Measurements from ENCODE around the gene CORO6. TPM values are rescaled to one million over a fixed set of nuclear protein-coding genes. Genes with fewer than 3 reads are reported as not detected.

CORO6 gene
- total and polyA plus RNA-seq, 2 of the 13 experiments (the other 11 are each of a cell fraction or from before 2014, with no cell fraction given): 0.42 to 0.82 TPM

DNA sequence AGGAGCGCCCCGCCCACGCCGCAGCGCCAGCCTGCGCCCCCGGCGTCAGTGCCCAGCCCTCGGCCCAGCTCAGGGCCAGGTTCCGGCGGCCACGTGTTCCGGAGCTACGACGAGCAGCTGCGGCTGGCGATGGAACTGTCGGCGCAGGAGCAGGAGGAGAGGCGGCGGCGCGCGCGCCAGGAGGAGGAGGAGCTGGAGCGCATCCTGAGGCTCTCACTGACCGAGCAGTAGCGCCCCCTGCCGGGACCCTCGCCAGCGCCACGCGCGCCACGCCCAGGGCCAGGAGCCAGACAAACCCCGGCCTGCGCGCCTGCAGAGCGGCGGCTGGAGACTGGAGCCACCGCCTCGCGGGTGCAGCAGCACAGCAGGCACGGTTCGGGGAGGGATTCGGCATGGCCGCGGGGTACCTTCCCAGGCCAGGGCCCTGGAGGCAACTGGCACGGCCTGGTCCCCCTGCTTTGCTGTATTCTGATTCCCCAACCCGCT, 9.3 kb downstream of the CORO6 start (continued):
- TF ChIP-seq ZSCAN30 (CRISPR knock-in tag; IDR thresholded peaks at IDR 0.05) (no peak), TEAD2 (CRISPR knock-in tag; IDR thresholded peaks at IDR 0.05) (0 out of 2 replicates have a peak, but pooled peaks have one; percentile 43), HNRNPH1 (optimal IDR thresholded peaks at IDR 0.05; ENCODE audit: low read depth, low read length) (no peak), YEATS4 (CRISPR knock-in tag; IDR thresholded peaks at IDR 0.05; ENCODE audit: borderline replicate concordance) (peak; percentile 66; the same call in 1 of the 2 replicates), RFX1 (IDR thresholded peaks at IDR 0.05) (no peak), RAD21 (CRISPR knock-in tag; IDR thresholded peaks at IDR 0.05) (peak; percentile 80), ARNTL (CRISPR knock-in tag; IDR thresholded peaks at IDR 0.05) (peak; percentile 60; the same call in 1 of the 2 replicates), MATR3 (CRISPR knock-in tag; IDR thresholded peaks at IDR 0.05) (no peak), ETV5 (CRISPR knock-in tag; IDR thresholded peaks at IDR 0.05; ENCODE audit: borderline replicate concordance) (peak; percentile 55), SALL2 (CRISPR knock-in tag; IDR thresholded peaks at IDR 0.05) (no peak; the same call in 1 of the 2 replicates), ZNF562 (CRISPR knock-in tag; IDR thresholded peaks at IDR 0.05; ENCODE audit: borderline replicate concordance) (no peak), EED (CRISPR knock-in tag; IDR thresholded peaks at IDR 0.05) (peak; percentile 71), HCFC1 (IDR thresholded peaks at IDR 0.05; ENCODE audit: low read depth, low read length) (no peak), ZEB1 (IDR thresholded peaks at IDR 0.05; ENCODE audit: insufficient replicate concordance, low read depth) (no peak), ZNF33A (CRISPR knock-in tag; IDR thresholded peaks at IDR 0.05; ENCODE audit: borderline replicate concordance) (no peak)
- TF ChIP-seq, protein P1, sequence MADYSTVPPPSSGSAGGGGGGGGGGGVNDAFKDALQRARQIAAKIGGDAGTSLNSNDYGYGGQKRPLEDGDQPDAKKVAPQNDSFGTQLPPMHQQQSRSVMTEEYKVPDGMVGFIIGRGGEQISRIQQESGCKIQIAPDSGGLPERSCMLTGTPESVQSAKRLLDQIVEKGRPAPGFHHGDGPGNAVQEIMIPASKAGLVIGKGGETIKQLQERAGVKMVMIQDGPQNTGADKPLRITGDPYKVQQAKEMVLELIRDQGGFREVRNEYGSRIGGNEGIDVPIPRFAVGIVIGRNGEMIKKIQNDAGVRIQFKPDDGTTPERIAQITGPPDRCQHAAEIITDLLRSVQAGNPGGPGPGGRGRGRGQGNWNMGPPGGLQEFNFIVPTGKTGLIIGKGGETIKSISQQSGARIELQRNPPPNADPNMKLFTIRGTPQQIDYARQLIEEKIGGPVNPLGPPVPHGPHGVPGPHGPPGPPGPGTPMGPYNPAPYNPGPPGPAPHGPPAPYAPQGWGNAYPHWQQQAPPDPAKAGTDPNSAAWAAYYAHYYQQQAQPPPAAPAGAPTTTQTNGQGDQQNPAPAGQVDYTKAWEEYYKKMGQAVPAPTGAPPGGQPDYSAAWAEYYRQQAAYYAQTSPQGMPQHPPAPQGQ (CRISPR knock-in tag; IDR thresholded peaks at IDR 0.05; ENCODE audit: borderline replicate concordance): no peak
- TF ChIP-seq, protein P2, sequence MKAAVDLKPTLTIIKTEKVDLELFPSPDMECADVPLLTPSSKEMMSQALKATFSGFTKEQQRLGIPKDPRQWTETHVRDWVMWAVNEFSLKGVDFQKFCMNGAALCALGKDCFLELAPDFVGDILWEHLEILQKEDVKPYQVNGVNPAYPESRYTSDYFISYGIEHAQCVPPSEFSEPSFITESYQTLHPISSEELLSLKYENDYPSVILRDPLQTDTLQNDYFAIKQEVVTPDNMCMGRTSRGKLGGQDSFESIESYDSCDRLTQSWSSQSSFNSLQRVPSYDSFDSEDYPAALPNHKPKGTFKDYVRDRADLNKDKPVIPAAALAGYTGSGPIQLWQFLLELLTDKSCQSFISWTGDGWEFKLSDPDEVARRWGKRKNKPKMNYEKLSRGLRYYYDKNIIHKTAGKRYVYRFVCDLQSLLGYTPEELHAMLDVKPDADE (CRISPR knock-in tag; IDR thresholded peaks at IDR 0.05): no peak
- TF ChIP-seq, protein P3, sequence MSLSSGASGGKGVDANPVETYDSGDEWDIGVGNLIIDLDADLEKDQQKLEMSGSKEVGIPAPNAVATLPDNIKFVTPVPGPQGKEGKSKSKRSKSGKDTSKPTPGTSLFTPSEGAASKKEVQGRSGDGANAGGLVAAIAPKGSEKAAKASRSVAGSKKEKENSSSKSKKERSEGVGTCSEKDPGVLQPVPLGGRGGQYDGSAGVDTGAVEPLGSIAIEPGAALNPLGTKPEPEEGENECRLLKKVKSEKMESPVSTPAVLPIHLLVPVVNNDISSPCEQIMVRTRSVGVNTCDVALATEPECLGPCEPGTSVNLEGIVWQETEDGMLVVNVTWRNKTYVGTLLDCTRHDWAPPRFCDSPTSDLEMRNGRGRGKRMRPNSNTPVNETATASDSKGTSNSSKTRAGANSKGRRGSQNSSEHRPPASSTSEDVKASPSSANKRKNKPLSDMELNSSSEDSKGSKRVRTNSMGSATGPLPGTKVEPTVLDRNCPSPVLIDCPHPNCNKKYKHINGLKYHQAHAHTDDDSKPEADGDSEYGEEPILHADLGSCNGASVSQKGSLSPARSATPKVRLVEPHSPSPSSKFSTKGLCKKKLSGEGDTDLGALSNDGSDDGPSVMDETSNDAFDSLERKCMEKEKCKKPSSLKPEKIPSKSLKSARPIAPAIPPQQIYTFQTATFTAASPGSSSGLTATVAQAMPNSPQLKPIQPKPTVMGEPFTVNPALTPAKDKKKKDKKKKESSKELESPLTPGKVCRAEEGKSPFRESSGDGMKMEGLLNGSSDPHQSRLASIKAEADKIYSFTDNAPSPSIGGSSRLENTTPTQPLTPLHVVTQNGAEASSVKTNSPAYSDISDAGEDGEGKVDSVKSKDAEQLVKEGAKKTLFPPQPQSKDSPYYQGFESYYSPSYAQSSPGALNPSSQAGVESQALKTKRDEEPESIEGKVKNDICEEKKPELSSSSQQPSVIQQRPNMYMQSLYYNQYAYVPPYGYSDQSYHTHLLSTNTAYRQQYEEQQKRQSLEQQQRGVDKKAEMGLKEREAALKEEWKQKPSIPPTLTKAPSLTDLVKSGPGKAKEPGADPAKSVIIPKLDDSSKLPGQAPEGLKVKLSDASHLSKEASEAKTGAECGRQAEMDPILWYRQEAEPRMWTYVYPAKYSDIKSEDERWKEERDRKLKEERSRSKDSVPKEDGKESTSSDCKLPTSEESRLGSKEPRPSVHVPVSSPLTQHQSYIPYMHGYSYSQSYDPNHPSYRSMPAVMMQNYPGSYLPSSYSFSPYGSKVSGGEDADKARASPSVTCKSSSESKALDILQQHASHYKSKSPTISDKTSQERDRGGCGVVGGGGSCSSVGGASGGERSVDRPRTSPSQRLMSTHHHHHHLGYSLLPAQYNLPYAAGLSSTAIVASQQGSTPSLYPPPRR (CRISPR knock-in tag; IDR thresholded peaks at IDR 0.05; ENCODE audit: borderline replicate concordance): no peak
